Activated CD8-positive, alpha-beta memory T cell treated with anti-CD3 and anti-CD28 coated beads, Interleukin-2, amount 50 U/mL, for 48 hours (primary cell): ENCODE results near the gene SLC12A4.

Experiments used
- DNase-seq: peaks from one replicate; pipeline ENCODE4 v3.0.0-alpha.2; 2020

SLC12A4 gene

GRCh38 chr16:67962135-67962534 is 6.3 kb downstream of the SLC12A4 start:
- DNase-seq: no peak

- DNase-seq: no peak
These were observed 6.9 kb downstream of the SLC12A4 start for GRCh38 chr16:67961551-67961957.

GRCh38 chr16:67959536-67960329 is 8.7 kb downstream of the SLC12A4 start:
- no peak for DNase-seq

- DNase-seq: no peak
These were observed 10.8 kb downstream of the SLC12A4 start for GRCh38 chr16:67957622-67958021.

- DNase-seq: no peak
These were observed 13.8 kb downstream of the SLC12A4 start for GRCh38 chr16:67954421-67955196.

- DNase-seq: no peak
These were observed 14.6 kb downstream of the SLC12A4 start for GRCh38 chr16:67953641-67954375.

GRCh38 chr16:67951485-67951884 is 17.0 kb downstream of the SLC12A4 start:
- no peak for DNase-seq

- DNase-seq: no peak
These were observed 18.0 kb downstream of the SLC12A4 start for GRCh38 chr16:67950335-67950843.

- DNase-seq: no peak
These were observed 18.8 kb downstream of the SLC12A4 start for GRCh38 chr16:67949645-67950044.

- no peak for DNase-seq
These were observed 20.4 kb downstream of the SLC12A4 start for GRCh38 chr16:67948015-67948414.

- no peak for DNase-seq
These were observed 21.4 kb downstream of the SLC12A4 start for GRCh38 chr16:67946966-67947558.

- no peak for DNase-seq
These were observed 22.3 kb downstream of the SLC12A4 start for GRCh38 chr16:67946128-67946569.

GRCh38 chr16:67945392-67945933 is 23.0 kb downstream of the SLC12A4 start:
- no peak for DNase-seq

GRCh38 chr16:67944690-67945391 is 23.6 kb downstream of the SLC12A4 start:
- DNase-seq: no peak

- DNase-seq: no peak
These were observed 24.6 kb downstream of the SLC12A4 start, which contains the start of gene LCAT for GRCh38 chr16:67943619-67944504. Gene LCAT (minus strand): TSS chr16:67944120. CDS start chr16:67944101, 19 bp downstream.

GRCh38 chr16:67943256-67943618 is 25.2 kb downstream of the SLC12A4 start:
- no peak for DNase-seq

GRCh38 chr16:67942510-67943255 is 25.8 kb downstream of the SLC12A4 start:
- no peak for DNase-seq

GRCh38 chr16:67942200-67942509 is 26.3 kb downstream of the SLC12A4 start:
- DNase-seq: no peak

- DNase-seq: no peak
These were observed 26.8 kb downstream of the SLC12A4 start for GRCh38 chr16:67941469-67942199.
